GM21619 (cell line): Measurements from ENCODE around the gene KDM2A.
A peak's percentile ranks its signal among the peaks of the same experiment; 100 is the strongest.
"Not testable (repeated sequence)": the region's sequence is repeated elsewhere in the genome, so short reads cannot be mapped to it uniquely, and the experiment has no call there.

ENCODE experiments used
- ATAC-seq: cut with Tn5 transposase; IDR thresholded peaks from one replicate; pipeline ENCODE4 v1.9.1; 2021; ENCODE audit not compliant: unreplicated experiment

Gene KDM2A

DNA sequence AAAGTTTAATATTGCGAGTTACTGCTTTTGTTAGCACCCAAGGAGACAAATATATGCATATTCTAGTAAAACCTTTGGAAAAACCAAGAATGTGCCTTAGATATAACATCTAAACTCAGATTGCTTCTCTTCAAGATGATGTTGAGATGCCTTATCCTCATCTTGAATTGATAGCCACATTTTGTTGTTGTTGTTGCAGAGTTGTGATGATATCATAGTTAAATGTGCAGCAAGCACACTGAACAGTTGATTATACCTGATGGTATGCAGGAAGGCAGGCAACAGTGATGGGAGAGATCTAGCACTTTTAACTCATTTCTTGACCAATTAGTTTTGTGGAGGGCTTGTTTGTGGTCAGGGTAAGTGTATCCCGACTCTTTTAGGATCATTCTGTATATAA lies 48.0 kb downstream of the KDM2A start:
- no peak for ATAC-seq

GRCh38 chr11:67167719-67168118 lies 48.7 kb downstream of the KDM2A start:
- ATAC-seq = no peak

DNA sequence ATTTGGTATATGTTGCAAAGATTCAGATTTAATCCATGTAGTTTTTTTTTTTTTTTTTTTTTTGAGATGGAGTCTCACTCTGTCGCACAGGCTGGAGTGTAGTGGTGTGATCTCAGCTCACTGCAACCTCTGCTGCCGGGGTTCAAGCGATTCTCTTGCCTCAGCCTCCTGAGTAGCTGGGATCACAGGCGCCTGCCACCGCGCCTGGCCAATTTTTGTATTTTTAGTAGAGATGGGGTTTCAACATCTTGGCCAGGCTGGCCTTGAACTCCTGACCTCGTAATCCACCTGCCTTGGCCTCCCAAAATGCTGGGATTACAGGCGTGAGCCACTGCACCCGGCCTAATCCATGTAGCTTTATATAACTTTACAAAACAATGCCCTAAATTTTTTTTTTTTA lies 49.8 kb downstream of the KDM2A start:
- ATAC-seq = not testable (repeated sequence)

- ATAC-seq = no peak
Measured at GRCh38 chr11:67174311-67174710, 55.2 kb downstream of the KDM2A start.

DNA sequence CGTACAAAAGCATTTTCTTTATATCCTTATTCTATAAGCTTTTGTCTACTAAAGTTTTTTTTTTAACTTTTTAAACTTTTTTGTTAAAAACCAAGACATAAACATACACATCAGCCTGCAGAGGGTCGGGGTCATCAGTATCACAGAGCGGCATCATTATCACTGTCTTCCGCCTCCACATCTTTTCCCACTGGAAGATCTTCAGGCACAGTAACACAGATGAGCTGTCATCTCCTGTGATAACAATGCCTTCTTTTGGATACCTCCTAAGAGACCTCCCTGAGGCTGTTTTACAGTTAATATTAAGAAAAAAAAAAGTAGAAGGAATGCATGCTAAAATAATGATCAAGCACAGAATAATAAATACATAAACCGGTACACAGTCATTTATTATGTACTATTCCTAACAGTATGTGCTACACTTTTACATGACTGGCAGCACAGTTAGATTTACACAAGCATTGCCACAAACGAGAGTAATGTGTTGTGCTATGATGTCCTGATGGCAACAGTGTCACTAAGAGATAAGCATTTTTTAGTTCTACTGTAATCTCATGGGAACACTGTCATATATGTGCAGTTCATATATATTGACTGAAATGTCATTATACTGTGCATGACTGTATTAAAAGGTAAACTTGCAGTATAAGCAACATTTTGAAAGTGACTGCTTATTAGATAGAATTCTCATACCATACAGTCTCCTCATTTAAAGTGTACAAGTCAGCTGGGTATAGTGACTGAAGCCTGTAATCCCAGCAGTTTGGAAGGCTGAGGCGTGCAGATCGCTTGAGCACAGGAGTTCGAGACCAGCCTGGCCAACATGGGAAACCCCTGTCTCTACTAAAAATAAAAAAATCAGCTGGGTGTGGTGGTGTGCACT lies 58.6 kb downstream of the KDM2A start:
- no peak for ATAC-seq

- ATAC-seq = no peak
Measured at GRCh38 chr11:67178421-67178820, 59.4 kb downstream of the KDM2A start.

GRCh38 chr11:67178878-67179277 lies 59.8 kb downstream of the KDM2A start:
- ATAC-seq = no peak

DNA sequence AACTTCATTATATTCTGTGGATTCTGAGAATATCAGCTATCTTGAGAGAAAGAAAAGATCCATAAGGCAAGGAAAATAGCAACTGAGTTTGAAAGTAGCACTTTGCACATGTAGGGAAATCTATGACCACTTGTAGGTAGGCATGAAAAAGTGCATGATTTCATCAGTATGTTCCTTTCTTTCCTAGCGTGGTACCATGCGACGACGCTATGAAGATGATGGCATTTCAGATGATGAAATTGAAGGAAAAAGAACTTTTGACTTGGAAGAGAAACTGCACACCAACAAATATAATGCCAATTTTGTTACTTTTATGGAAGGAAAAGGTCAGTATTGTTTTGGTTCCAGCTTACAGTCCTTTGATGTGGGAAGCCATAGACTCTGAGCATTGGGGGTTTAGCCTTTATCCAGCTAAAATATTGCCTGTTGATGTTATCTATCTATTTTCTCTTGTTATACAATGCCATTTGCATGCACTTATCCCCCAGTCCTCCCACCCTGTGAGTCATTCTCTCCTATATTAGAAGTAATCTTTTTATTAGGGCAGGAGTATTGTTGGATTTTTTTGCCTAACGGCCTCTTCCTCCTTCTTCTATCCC lies 60.9 kb downstream of the KDM2A start:
- ATAC-seq = no peak

- no peak for ATAC-seq
Measured at GRCh38 chr11:67194096-67194495, 75.0 kb downstream of the KDM2A start.

DNA sequence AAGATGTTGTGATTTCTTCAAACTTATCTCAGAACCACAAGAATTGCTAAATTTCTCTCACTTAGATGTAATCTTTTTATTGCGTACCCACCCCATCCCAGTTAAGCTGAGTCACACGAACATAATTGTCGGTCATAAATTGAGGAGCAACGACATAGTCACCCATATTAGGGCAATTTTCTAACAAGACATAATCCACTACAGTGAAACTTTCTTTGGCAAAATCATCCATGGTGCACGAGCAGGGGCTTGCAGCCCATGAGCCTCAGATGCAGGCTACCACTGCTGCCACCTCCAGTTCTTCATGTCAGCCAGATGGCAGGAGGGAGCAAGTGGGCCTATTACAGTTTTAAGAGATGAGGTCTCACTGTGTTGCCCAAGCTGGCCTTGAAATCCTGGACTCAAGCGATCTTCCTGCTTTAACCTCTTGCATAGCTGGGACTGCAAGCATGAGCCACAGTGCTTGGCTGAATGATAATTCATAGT lies 77.0 kb downstream of the KDM2A start:
- ATAC-seq = no peak

- ATAC-seq = no peak
Measured at GRCh38 chr11:67197606-67198005, 78.5 kb downstream of the KDM2A start.

- ATAC-seq = not testable (repeated sequence)
Measured at GRCh38 chr11:67198781-67199180, 79.7 kb downstream of the KDM2A start.

DNA sequence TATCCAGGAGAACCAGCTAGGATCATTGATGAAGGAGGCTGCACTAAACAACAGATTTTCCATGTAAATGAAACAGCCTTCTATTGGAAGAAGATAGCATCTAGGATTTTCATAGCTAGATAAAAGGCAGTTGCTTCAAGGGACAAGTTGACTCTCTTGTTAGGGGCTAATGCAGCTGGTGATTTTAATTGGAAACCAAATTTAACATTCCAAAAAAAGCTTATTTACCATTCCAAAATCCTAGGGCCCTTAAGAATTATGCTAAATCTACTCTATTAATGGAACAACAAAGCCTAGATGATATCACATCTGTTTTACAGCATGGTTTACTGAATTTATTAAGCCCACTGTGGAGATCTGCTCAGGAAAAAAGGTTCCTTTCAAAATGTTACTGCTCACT lies 80.7 kb downstream of the KDM2A start:
- ATAC-seq = no peak

DNA sequence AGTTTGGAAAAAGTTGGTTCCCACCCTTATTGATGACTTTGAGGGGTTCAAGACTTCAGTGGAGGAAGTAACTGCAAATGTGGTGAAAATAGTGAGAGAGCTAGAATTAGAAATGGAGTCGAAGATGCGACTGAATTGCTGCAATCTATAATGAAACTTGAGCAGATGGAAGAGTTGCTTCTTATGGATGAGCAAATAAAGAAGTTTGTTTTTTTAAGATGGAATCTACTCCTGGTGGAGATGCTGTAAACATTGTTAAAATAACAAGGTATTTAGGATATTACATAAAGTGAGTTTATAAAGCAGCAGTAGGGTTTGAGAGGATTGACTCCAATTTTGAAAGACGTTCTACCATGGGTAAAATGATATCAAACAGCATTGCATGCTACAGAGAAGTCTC lies 83.0 kb downstream of the KDM2A start:
- ATAC-seq = no peak

DNA sequence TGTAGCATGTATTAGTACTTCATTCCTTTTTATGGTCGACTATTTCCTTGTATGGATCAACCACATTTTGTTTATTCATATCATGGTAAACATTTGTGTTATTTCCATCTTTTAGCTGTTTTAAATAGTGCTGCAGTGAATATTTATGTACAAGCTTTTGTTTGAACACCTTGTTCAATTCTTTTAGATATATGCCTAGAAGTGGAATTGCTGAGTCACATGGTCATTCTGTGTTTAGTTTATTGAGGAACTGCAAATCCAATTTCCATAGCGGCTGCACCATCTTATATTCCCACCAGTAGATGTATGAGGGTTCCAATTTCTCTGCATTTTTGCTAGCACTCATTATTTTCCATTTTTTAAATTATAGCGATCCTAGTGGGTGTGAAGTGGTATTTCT lies 85.8 kb downstream of the KDM2A start:
- no peak for ATAC-seq

DNA sequence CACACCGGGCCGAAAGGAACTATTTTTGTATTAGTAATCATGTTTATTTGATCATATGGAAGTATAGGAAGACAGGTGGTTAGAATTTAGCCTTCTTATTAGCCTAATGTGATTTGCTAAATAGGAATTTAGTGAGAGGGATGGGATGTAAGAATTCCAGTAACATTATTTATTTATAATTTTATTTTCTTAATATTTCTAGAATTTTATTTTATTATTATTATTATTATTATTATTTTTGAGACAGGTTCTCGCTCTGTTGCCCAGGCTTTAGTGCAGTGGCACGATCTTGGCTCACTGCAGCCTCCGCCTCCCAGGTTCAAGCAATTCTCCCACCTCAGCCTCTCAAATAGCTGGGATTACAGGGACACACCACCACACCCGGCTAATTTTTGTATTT lies 90.2 kb downstream of the KDM2A start:
- ATAC-seq = not testable (repeated sequence)

- ATAC-seq = no peak
Measured at GRCh38 chr11:67211656-67212436, 92.8 kb downstream of the KDM2A start.

GRCh38 chr11:67213178-67213621 lies 94.1 kb downstream of the KDM2A start:
- ATAC-seq = peak; percentile 50

DNA sequence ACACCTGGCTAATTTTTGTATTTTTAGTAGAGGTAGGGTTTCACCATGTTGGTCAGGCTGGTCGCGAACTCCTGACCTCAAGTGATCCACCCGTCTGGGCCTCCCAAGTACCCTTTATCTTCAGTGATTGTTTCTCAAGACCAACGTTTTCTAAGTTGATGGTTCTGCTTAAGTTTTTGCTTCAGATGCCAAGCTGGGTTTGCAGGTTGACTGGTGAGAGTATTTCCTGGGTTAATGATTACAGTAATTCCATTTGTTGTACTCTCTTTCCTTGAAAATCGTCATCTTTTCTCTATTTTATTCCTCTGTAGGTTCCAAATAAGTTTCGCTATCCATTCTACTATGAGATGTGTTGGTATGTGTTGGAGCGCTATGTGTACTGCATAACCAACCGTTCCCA lies 108.7 kb downstream of the KDM2A start:
- no peak for ATAC-seq

GRCh38 chr11:67230406-67230805 lies 111.3 kb downstream of the KDM2A start:
- no peak for ATAC-seq

- no peak for ATAC-seq
Measured at GRCh38 chr11:67230886-67231285, 111.8 kb downstream of the KDM2A start.
